Stimulated activated CD4-positive, alpha-beta T cell treated with anti-CD3 and anti-CD28 coated beads, Interleukin-12 subunit alpha, Interleukin-12 subunit beta, amount 100 ng/mL, for 24 hours (primary cell): ENCODE results near the gene C11orf65.

Source experiments
- DNase-seq, 2 experiments: peaks; one replicate each; pipeline ENCODE4 v3.0.0-alpha.2; 2020; ENCODE audit warnings: low read depth in 2 of 2

C11orf65 gene

GRCh38 chr11:108370990-108371389 is 96.3 kb downstream of the C11orf65 start:
- no peak for DNase-seq

DNA sequence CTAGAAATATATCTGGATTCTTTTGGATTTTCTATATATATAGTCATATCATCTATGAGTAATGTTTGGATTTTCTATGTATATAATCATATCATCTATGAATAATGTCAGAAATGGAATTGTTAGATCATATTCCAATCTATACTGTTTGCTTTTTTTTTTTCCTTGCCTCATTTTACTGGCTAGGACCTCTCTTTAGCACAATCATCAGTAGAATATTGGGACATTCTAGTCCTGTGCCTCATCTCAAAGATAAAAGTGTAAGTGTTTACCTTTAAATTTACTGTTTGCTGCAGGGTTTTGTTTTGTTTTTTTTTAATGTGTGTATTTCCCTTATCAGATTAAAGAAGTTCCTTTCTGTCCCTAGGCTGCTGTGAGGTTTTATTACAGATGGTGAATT is 97.0 kb downstream of the C11orf65 start:
- DNase-seq, result no peak

- DNase-seq, result no peak
These were observed 98.3 kb downstream of the C11orf65 start for GRCh38 chr11:108369064-108369463.

DNA sequence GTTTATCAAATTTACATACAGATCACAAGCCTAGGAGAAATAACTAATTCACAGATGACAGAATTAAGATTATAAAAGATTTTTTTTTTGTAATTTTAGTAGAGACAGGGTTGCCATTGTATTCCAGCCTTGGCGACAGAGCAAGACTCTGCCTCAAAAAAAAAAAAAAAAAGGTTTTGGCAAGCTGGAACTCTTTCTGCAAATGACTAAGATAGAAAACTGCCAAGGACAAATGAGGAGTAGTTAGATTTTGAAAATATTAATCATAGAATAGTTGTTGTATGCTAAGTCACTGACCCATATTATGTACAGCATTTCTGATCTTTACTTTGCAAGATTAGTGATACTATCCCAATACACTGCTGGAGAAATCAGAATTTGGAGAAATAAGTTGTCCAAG is 99.2 kb downstream of the C11orf65 start:
- DNase-seq, result no peak

GRCh38 chr11:108364159-108364558 is 103.2 kb downstream of the C11orf65 start:
- DNase-seq, result no peak

DNA sequence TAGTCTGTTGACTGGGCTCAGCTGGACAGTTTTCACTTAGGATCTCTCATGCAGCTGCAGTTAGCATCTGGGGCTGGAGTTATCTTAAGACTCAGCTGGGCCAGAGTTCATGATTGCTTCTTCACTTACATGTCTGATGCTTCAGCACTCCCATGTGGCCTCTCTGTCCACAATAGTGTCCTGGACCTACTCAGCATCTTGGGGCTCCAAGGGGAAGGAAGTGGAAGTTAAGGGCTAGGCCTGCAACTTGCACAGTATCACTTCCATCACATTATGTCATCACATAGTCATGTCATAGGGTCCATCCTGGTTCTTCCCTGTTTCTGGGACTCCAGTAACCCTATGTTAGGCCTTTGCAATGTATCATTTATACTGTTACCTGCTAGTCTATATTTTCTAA is 115.9 kb downstream of the C11orf65 start:
- no peak for DNase-seq

- no peak for DNase-seq
These were observed 120.9 kb downstream of the C11orf65 start for GRCh38 chr11:108346451-108346850.

GRCh38 chr11:108345767-108346166 is 121.6 kb downstream of the C11orf65 start:
- no peak for DNase-seq

GRCh38 chr11:108343714-108344113 is 123.6 kb downstream of the C11orf65 start:
- DNase-seq, result no peak

GRCh38 chr11:108341654-108342053 is 125.7 kb downstream of the C11orf65 start:
- DNase-seq, result no peak

DNA sequence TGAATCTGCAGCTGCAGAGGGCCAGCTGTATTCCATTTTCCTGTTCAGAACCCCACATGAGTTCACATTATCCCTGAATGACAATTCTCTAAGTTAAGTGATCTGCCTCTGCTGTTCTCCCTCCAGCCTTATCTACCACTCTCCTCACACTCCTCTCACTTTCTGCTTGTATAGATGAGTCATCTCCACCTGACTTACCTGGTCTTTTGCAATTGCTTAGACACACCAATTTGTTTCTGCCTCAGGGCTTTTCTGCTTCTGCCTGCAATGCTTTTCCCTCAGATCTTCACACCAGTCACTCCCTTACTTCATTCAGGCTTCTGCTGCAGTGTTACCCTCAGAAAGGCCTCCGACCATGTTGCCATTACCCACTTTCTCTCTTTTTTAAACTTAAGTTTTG is 126.4 kb downstream of the C11orf65 start:
- DNase-seq, result no peak

GRCh38 chr11:108338750-108339149 is 128.6 kb downstream of the C11orf65 start:
- DNase-seq, result no peak

- no peak for DNase-seq
These were observed 133.9 kb downstream of the C11orf65 start for GRCh38 chr11:108333403-108333899.
